ENCODE results near the gene SYP. TPM values are rescaled to one million over a fixed set of nuclear protein-coding genes. Genes with fewer than 3 reads are reported as not detected.

The SYP gene
- polyA plus RNA-seq, 1 of the 3 experiments (the other 2 are of a cell fraction): 0.76 TPM

DNA sequence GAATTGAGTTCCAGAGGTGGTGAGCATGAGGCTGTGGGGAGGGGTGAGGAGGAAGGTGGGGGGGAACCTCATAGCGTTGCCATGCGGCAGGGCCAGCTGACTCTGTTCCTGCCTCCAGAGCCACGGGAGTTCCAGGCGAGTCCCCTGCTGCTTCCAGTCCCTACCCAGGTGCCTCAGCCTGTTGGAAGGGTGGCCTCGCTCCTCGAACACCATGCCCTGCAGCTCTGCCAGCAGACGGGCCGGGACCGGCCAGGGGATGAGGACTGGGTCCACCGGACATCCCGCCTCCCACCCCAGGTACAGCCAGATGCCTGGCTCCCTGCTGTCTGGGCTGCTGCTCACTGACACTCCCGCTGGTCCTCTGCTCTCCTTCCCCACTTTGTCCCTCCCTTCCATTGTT, 43.2 kb upstream of the SYP start:
- no peak overlapping the region for H3K4me2 ChIP-seq
- no peaks in the 10 kb centered on the region for H3K9me3 ChIP-seq
- H3K9ac ChIP-seq: no peak overlapping the region
- CTCF ChIA-PET: no interaction called here
- no peaks in the 10 kb centered on the region for H3K4me1 ChIP-seq (ENCODE audit: control insufficient read depth in 1 of 2, insufficient read depth in 2 of 2, low read depth in 1 of 2, low read length in 1 of 2)
- POLR2A ChIA-PET: no interaction called here
- H2AFZ ChIP-seq (ENCODE audit: low read depth): no peak overlapping the region
- H4K20me1 ChIP-seq (ENCODE audit: insufficient read depth): no peaks in the 10 kb centered on the region
- no peaks in the 10 kb centered on the region for H3K79me2 ChIP-seq (ENCODE audit: insufficient read depth)
- 65% methylated on average over 4 of the region's 12 CpGs for WGBS (ENCODE audit: low lambda C conversion rate)
- no peak for TF ChIP-seq JUND (IDR thresholded peaks at IDR 0.05)
- no peak for TF ChIP-seq TEAD4 (IDR thresholded peaks at IDR 0.05; ENCODE audit: borderline replicate concordance, insufficient read depth)
- TF ChIP-seq, protein P1, sequence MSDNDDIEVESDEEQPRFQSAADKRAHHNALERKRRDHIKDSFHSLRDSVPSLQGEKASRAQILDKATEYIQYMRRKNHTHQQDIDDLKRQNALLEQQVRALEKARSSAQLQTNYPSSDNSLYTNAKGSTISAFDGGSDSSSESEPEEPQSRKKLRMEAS (IDR thresholded peaks at IDR 0.05; ENCODE audit: low read depth): no peak
- no peaks in the 10 kb centered on the region for H3K36me3 ChIP-seq (replicated peaks in 1 of 2; ENCODE audit: control insufficient read depth in 1 of 2, insufficient read depth in 2 of 2, low read length in 1 of 2)
- no peak overlapping the region for H3K4me3 ChIP-seq (ENCODE audit: low read depth in 2 of 2, low read length in 1 of 2)
- no peak overlapping the region for H3K27ac ChIP-seq (ENCODE audit: low read depth in 2 of 2, low read length in 1 of 2)
- no peaks in the 10 kb centered on the region; the same call in 1 of the 2 replicates for H3K27me3 ChIP-seq (ENCODE audit: insufficient read depth)
- DNase-seq: no peak
- no peaks in the 10 kb centered on the region for H3K9me2 ChIP-seq
- H3F3A ChIP-seq (replicated peaks; ENCODE audit: insufficient read depth): no peaks in the 10 kb centered on the region

DNA sequence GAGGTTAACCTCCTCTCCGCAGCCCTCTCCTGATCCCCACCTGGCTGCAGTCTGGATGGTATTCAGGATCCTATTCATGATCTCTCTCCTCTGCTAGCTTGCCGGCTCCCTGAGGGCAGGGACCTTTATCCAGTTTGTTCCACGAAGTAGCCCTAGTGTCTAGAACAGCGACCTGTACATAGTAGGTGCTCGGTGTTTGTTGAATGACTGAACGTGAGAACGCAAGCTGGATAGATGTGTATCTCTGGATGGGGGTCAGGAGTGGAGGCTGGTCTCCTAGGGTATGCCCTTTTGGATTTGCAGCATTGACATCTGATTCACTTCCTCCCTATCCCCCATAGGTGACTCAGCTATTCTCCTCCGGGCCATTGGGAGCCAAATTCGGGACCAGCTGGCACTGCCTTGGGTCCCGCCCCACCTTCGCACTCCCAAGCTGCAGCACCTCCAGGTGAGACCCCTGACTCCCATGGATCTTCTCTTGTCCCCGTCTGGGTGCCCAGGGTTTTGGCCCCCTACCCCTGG, 42.6 kb upstream of the SYP start:
- Histone ChIP-seq H3K4me3 (ENCODE audit: low read depth in 2 of 2, low read length in 1 of 2) (no peak overlapping the region), H3K9me3 (no peaks in the 10 kb centered on the region), H3K4me1 (ENCODE audit: control insufficient read depth in 1 of 2, insufficient read depth in 2 of 2, low read depth in 1 of 2, low read length in 1 of 2) (no peaks in the 10 kb centered on the region), H3K27me3 (ENCODE audit: insufficient read depth) (no peaks in the 10 kb centered on the region; the same call in 1 of the 2 replicates), H3K79me2 (ENCODE audit: insufficient read depth) (no peaks in the 10 kb centered on the region), H4K20me1 (ENCODE audit: insufficient read depth) (no peaks in the 10 kb centered on the region), H3K9ac (no peak overlapping the region), H3K36me3 (replicated peaks in 1 of 2; ENCODE audit: control insufficient read depth in 1 of 2, insufficient read depth in 2 of 2, low read length in 1 of 2) (no peaks in the 10 kb centered on the region), H3K9me2 (no peaks in the 10 kb centered on the region), H3K4me2 (no peak overlapping the region), H3F3A (replicated peaks; ENCODE audit: insufficient read depth) (no peaks in the 10 kb centered on the region), H2AFZ (ENCODE audit: low read depth) (no peak overlapping the region), H3K27ac (ENCODE audit: low read depth in 2 of 2, low read length in 1 of 2) (no peak overlapping the region)
- ChIA-PET CTCF (interaction anchor here (1.1 kb wide), 1 partner anchor 79 kb away, joined by 3 read pairs; no protein-coding TSS in a partner anchor), POLR2A (no interaction called here)
- 70% methylated on average over 12 of the region's 12 CpGs for WGBS (ENCODE audit: low lambda C conversion rate)
- no peak for DNase-seq
- TF ChIP-seq EP300 (IDR thresholded peaks at IDR 0.05; ENCODE audit: borderline replicate concordance in 1 of 2, low read depth in 1 of 2, low read length in 1 of 2): no peak
- no peak for TF ChIP-seq TCF12 (IDR thresholded peaks at IDR 0.05)
- TF ChIP-seq, protein P1 (IDR thresholded peaks at IDR 0.05; ENCODE audit: low read depth): no peak
- TF ChIP-seq TEAD4 (IDR thresholded peaks at IDR 0.05; ENCODE audit: borderline replicate concordance, insufficient read depth): no peak
- TF ChIP-seq CHD2 (IDR thresholded peaks at IDR 0.05; ENCODE audit: low read length, partially characterized antibody): no peak

DNA sequence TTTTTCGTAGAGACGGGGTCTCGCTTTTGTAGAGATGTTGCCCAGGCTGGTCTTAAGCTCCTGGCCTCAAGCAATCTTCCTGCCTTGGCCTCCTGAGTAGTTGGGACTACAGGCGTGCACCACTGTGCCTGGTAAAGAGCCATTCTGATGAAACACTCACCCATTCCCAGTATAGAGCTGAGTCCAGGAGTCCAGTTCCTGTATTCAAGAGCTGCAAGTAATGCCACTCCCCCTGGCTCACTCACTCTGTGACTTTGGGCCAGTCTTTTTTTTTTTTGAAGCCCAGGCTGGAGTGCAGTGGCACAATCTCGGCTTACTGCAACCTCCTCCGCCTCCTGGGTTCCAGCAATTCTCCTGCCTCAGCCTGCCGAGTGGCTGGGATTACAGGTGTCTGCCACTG, 38.7 kb upstream of the SYP start:
- H3K4me1 ChIP-seq (ENCODE audit: control insufficient read depth in 1 of 2, insufficient read depth in 2 of 2, low read depth in 1 of 2, low read length in 1 of 2): no peaks in the 10 kb centered on the region
- CTCF ChIA-PET: interaction anchor here (0.7 to 1.2 kb wide), 2 partner anchors 15 to 46 kb away, joined by 3 read pairs; no protein-coding TSS in a partner anchor
- H3K27me3 ChIP-seq (ENCODE audit: insufficient read depth): no peaks in the 10 kb centered on the region; the same call in 1 of the 2 replicates

More for the DNA sequence above, 38.7 kb upstream of the SYP start:
- H3K27ac ChIP-seq (ENCODE audit: low read depth in 2 of 2, low read length in 1 of 2): no peak overlapping the region
- POLR2A ChIA-PET: no interaction called here
- no peaks in the 10 kb centered on the region for H3K9me2 ChIP-seq
- no peaks in the 10 kb centered on the region for H3K79me2 ChIP-seq (ENCODE audit: insufficient read depth)
- WGBS (ENCODE audit: low lambda C conversion rate): 39% methylated on average over 6 of the region's 7 CpGs
- no peaks in the 10 kb centered on the region for H4K20me1 ChIP-seq (ENCODE audit: insufficient read depth)
- TF ChIP-seq RFX5 (IDR thresholded peaks at IDR 0.05; ENCODE audit: low read length) (no peak), SIN3A (IDR thresholded peaks at IDR 0.05; ENCODE audit: borderline replicate concordance, low read depth, low read length) (no peak), MXI1 (IDR thresholded peaks at IDR 0.05; ENCODE audit: low read depth, low read length) (no peak), REST (IDR thresholded peaks at IDR 0.05; ENCODE audit: low read depth, low read length) (no peak), RAD21 (IDR thresholded peaks at IDR 0.05; ENCODE audit: low read length) (no peak), FOXJ3 (CRISPR knock-in tag; IDR thresholded peaks at IDR 0.05) (no peak), YY1 (IDR thresholded peaks at IDR 0.05; ENCODE audit: low read depth) (no peak), CHD2 (IDR thresholded peaks at IDR 0.05; ENCODE audit: low read length, partially characterized antibody) (no peak), JUND (IDR thresholded peaks at IDR 0.05) (no peak), GABPA (IDR thresholded peaks at IDR 0.05; ENCODE audit: low read depth) (no peak), EZH2phosphoT487 (IDR thresholded peaks at IDR 0.05; ENCODE audit: borderline replicate concordance, low read depth) (no peak)
- no peak overlapping the region for H3K4me3 ChIP-seq (ENCODE audit: low read depth in 2 of 2, low read length in 1 of 2)
- H3K9me3 ChIP-seq: no peaks in the 10 kb centered on the region
- H3K9ac ChIP-seq: no peak overlapping the region
- H3K4me2 ChIP-seq: no peak overlapping the region
- no peak for DNase-seq
- no peaks in the 10 kb centered on the region for H3K36me3 ChIP-seq (replicated peaks in 1 of 2; ENCODE audit: control insufficient read depth in 1 of 2, insufficient read depth in 2 of 2, low read length in 1 of 2)
- no peak overlapping the region for H2AFZ ChIP-seq (ENCODE audit: low read depth)
- no peaks in the 10 kb centered on the region for H3F3A ChIP-seq (replicated peaks; ENCODE audit: insufficient read depth)

All from SK-N-SH (cell line).